DMS 273 treated with DMSO at 0.1 percent for 48 hours (cell line): ENCODE results near the gene PAPLN.

ENCODE experiments used
- DNase-seq: peaks from one replicate; lab custom pipeline; 2025; lab: John Stamatoyannopoulos, UW

Gene PAPLN

DNA sequence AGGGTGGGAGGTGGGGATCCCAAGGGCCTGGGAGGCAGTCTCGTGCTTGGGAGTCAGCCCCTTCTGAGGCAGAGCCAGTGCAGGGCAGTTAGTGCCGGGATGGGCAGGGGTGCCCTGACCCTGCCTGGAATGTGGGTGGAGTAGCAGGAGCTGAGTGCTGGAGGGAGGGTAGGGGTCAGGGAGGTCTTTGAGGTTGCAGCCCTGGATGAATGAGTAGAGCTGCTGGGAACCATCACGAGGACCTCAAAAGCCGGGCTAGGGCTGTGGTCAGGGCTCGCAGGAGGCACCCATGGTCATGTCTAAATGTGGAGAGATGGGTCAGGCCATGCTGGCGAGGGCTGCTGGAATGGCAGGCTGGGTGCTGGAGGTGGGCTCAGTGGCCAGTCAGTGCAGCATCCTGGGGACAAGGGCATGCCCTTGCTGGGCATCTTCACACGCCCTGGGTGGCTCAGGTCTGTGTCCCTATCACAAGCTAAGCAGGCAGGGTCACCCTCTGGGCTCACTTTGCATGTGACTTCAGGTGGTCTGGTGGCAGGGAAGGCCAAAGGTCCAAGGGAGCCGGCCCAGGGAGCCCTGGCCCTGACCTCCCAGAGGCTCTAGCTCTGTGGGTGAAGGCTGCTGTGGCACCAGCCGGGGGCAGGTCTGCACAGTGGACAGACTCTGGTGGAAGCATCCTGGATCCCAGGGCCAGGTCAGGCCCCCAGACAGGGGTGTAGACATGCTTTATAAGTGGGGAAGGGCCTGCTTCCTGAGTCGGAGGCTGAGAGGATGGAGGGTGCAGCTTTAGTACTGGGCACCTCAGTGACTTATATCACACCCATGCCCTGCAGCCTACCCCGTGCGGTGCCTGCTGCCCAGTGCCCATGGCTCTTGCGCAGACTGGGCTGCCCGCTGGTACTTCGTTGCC lies 24.5 kb downstream of the PAPLN start:
- DNase-seq = no peak

DNA sequence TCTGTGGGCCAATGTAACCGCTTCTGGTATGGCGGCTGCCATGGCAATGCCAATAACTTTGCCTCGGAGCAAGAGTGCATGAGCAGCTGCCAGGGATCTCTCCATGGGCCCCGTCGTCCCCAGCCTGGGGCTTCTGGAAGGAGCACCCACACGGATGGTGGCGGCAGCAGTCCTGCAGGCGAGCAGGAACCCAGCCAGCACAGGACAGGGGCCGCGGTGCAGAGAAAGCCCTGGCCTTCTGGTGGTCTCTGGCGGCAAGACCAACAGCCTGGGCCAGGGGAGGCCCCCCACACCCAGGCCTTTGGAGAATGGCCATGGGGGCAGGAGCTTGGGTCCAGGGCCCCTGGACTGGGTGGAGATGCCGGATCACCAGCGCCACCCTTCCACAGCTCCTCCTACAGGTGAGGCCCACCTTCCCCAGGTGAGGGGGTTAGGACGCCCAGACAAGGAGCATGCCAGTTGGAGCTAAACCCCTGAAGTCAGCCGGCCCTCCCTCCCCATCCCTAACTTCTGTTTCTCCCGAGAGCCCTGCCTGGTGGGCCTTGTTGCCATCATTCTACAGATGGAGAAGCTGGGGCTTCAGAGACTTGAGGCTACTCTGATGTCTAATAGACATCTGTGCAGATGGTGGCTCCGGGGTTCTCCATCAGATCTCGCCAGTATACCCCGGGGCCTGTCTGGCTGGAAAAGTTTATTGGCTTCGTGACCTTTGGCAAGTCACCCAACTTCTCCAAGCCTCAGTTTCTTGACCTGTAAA lies 25.3 kb downstream of the PAPLN start:
- DNase-seq = no peak

DNA sequence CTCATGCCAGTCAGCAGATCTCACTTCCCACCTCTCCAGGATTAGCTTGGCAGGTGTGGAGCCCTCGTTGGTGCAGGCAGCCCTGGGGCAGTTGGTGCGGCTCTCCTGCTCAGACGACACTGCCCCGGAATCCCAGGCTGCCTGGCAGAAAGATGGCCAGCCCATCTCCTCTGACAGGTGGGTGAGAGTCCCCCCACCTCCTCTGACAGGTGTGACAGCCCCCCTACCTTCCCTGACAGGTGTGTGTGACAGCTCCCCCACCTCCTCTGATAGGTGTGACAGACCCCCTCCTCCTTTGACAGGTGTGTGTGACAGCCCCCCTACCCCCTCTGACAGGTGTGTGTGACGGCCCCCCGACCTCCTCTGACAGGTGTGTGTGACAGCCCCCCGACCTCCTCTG lies 26.3 kb downstream of the PAPLN start:
- no peak for DNase-seq

DNA sequence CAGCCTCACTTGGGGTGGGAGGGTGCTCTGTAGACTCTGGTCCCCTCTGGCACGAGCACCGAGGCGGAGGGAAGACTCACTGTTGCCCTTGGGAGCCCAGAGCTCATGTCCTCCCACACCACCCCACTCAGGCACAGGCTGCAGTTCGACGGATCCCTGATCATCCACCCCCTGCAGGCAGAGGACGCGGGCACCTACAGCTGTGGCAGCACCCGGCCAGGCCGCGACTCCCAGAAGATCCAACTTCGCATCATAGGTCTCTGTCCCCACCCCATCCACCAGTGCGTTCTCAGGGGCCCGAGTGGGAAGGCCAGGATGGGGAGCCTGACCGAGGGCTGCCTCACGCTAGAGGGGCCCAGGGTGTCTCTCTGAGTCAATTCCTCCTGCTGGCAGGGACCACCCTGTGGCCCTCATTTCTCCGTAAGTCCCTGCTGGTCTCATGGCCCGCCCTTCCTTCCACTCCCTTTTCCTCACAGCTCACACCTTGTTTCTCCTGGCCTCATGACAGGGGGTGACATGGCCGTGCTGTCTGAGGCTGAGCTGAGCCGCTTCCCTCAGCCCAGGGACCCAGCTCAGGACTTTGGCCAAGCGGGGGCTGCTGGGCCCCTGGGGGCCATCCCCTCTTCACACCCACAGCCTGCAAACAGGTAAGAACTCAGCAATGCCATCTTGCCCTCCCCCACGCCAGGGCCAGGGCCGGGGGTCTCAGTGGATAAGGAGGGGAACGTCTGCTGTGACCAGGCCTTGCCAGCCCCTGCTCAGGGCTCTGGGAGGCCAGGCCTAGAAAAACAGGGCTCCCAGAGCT lies 27.0 kb downstream of the PAPLN start:
- no peak for DNase-seq

DNA sequence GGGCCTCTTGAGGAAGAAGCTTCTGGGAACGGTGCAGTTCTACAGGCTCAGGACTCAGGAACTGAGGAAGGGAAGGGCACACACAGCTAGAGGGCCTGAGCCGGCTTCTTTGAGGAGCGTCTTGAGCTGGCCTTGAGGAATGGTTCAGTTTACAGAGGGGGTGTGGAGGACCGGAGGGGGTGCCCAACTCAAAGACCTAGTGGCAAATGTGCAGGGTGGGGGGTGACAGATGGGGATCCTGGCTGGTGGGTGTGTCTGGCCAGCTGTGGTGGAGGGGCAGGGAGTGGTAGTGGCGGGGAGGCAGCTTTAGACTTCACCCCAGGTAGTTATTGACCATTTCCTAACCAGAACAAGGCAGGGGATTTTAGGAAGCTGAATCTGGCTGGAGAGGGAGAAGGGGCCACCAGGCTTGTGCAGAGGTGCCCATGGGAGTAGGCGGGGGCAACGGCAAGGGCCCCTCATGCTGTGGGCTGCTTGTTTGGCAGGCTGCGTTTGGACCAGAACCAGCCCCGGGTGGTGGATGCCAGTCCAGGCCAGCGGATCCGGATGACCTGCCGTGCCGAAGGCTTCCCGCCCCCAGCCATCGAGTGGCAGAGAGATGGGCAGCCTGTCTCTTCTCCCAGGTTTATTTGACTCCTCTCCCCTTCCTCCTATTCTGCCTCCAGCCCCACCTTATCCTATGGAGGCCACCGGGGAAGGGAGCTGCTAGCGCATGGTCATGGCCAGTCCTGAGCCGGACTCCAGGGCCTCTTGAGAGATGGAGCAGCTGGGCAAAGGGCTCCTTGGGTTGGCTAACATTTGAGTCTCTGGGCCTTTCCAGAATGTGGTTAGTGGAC lies 27.8 kb downstream of the PAPLN start:
- no peak for DNase-seq

DNA sequence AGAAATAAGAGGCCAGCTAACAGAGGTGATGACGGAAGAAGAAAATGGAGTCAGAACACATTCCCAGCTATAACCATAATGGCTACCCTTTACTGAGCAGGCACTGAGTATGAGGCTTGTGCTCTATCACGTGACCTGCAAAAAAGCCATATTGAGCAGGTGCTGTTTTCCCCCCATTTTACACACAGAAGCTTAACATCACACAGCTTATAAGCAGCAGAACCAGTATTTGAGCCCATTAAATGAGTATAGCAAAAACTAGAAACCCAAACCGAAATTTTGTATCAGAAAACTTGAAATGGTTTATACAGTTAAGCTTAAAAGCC lies 28.4 kb downstream of the PAPLN start:
- DNase-seq = no peak

DNA sequence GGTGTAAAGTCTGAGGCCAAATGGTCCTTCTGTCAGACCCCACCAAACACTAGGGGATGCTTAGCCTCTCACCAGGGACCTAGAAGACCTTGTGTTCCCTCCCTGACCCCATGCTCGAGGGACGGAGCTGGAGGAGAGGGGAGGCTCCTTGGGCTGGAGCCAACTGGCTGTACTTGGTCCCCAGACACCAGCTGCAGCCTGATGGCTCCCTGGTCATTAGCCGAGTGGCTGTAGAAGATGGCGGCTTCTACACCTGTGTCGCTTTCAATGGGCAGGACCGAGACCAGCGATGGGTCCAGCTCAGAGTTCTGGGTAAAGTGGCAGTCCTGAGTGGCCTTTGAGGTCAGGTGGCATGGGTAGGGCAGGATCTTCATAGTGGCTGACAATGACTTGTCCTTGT lies 29.0 kb downstream of the PAPLN start:
- DNase-seq = no peak

DNA sequence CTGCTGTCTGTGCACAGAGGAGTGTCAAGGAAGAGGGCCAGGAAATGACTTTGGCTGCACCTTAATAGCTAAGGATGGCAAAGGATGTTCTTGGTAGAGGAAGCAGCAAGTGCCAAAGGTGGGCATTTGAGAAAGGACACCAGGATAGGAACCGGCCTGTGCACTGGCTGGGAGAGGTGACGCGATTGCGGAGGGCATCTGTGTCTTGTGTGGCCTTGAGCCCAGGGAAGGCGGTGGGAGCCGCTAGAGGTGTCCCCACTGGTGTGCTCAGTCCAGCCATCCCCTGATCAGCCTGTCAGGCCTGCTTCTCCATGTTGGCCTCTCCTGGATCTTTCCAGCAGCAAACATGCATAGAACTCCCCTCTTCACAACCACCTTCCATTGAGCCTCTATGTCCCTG lies 30.2 kb downstream of the PAPLN start:
- no peak for DNase-seq

DNA sequence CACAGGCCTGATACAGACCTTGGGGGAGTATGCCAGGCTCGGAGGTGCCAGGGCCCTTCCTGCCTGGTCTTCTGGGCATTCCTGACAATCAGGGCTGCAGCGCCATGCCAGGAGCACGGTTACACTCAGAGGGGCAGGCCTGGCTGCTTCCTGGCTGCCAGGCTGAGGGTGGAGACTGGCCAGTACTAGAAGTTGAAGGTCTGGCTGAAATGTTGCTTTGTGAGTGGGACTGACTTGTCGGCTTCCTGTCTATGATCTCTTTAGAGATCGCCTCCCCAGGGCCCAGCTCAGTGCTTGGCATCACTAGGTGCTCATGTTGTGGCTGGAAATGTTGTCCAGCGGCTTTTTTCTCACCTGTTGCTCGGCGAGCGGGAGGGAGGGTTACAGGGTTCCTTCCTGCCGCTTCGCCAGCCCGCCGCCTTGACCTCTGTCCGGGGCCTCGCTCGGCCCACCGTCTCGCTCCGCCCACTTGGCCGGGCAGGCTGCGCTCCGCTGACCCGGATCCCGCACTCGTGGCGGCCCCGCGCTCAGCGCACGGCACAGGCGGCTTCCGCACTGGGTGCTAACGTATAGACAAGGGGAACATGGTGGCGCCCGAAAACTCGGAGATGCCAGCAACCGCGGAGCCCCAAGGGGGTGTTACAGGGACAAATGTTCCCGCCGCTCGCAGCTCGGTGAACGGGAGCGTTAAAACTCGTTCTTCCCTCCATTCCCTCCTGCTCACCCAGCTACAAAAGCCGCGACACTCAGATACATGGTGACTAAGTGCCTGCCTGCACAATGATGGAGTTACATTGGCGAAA lies 32.6 kb downstream of the PAPLN start:
- no peak for DNase-seq

DNA sequence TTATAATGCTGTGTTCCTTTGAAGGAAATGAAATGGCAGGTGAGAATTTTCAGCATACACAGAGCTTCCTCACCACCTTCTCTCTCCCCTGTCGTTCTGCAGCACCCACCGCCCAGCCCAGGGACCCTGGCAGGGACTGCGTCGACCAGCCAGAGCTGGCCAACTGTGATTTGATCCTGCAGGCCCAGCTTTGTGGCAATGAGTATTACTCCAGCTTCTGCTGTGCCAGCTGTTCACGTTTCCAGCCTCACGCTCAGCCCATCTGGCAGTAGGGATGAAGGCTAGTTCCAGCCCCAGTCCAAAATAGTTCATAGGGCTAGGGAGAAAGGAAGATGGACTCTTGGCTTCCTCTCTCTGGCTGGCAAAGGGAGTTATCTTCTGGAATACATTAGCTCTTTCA lies 35.1 kb downstream of the PAPLN start:
- peak; percentile 69 for DNase-seq

DNA sequence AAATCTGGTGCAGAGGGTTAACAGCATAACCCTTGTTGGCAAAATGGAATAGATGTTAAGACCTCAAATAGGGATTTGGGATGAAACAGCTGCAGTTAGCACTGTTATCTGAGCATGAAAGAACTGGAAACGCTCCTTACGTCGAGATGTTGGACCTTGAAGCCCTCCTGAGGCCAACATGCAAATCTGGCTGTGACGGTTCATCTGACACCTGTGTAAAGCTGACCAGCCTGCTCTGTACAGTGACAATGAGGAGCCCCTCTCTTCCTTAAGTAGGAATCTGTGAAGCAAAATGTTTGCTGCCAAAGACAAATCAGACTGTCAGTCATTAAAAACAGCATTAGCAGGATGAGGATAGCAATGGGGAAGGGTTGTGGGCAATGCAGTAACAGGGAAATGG lies 36.5 kb downstream of the PAPLN start:
- no peak for DNase-seq

DNA sequence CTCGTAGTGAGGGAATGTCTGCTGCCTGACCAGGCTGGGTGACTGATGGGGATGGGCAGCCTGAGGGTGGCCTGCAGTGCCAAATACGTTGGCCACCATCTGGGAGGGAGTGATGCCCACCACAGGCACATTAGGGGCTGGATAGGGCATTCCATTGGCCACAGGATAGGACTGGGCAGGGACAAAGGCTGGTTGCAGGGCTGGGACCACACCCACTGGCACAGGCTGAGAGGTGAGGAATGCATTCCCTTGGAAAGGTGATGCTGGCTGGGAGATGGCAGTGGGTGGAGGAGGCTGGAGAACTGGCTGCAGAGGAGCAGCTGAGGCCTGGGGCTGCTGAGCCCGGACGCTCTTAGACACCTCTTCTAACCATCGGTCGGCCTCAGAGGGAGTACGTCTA lies 39.5 kb downstream of the PAPLN start:
- no peak for DNase-seq

DNA sequence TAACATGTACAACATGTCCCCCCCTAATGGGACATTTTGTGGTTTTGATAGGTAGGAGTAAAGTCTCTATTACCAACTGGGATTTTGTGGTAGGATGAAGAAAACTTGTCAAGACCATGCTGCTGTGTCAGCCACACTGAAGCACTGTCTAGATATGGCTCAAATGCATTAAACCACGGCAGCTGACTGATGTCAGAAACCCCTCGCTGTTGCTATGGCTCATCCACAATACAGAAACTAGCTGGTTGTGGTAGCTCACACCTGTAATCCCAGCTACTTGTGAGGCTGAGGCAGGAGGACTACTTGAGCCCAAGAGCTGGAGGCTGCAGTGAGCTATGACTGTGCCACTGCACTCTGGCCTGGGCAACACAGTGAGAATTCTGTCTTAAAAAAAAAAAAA lies 40.1 kb downstream of the PAPLN start:
- no peak for DNase-seq

DNA sequence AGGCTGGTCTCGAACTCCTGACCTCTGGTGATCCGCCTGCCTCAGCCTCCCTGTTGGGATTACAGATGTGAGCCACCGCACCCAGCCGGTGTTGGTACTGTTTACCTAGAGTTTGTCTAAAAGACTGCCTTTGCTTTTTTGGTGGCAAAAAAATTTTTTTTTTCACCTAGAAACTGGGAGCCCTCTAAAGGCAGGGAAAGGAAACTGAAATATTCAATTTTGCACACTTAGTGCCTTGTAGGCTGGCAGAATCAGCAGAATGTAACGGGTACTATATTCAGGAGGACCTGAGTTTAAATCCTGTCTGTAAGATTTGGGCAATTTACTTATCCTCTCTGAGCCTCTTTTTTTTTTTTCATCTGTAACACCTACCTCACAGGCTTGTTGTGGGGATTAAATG lies 43.6 kb downstream of the PAPLN start:
- DNase-seq = no peak

DNA sequence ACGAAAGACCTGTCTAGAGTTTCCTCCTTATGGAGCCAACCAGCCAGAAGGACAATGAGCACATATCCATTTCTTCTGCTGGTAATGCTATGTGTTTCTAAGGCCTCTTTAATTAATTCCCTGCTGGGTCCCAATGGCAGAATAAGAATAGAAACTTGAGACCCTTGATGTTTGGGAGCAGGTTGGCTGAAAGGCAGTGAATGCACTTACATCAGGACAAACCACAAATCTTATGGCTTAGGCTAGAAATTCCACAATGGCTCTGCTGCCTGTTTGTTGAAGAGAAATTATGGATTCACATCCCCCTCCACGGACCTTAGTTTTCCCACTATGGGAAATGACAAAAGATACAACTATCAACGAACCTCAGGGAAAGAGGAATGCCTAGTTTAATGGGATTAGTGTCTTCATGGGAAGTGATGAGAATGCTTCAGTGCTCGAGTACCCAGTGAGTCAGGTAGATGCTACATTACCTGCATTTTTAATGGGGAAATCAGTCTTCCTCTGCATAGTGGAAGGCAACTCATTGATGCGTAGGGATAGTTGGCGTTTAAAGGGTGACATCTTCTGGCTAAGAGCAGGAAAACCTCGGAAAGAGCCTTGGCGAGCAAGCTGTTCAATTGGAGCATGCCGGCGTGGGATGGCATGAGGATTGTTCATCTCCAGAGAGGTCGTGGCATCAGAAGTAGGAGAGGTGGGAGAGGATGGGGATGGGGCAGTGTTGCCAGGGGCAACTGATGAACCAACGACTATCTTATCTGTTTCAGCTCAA lies 46.5 kb downstream of the PAPLN start:
- DNase-seq = no peak

DNA sequence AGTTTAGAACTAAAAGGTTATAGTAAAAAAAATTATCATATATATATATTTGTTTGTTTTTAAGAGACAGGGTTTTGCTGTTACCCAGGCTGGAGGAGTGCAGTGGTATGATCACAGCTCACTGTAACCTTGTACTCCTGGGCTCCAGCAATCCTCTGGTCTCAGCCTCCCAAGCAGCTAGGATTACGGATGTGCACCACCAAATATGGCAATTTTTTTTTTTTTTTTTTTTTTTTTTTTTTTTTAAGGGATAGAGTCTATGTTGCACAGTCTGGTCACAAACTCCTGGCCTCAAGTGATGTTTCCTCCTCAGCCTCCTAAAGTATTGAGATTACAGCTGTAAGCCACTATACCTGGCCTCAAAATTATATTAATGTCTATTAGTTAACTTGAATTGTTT lies 48.7 kb downstream of the PAPLN start:
- DNase-seq = no peak

DNA sequence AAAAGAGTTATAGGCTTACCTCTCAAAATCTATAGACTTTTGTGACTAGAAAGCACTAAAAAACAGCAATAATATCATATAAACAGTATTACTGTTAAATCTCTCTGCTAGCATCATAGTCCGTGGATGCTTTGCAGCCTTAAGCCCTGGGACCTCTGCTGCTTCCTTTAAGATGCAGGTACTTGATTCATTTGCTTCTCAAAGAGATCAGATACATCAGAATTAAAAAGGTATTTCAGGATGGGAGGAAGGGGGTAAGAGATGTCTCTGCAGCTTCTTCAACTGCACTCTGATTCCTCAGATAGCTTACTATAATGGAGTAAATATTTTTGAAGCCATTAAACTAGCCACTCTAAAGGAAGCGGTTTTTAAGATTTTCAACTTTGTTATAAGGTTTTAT lies 49.3 kb downstream of the PAPLN start:
- DNase-seq = no peak

DNA sequence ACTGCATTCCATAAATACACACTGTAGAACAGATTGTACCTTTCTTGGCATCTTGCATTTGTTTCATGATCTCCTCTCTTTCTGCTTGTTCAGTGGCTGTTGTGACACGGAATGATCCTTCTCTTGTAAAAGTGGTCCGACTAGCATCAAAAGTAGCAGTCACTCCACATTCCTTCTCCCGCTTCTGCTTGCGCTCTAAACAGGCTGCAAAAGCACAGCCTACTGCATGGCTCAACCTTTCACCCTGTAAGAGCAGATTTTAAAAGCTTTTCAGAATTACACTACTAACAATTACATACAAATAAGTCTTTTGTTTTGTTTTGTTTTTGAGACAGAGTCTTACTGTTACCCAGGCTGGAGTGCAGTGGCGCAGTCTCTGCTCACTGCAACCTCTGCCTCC lies 49.8 kb downstream of the PAPLN start:
- no peak for DNase-seq

DNA sequence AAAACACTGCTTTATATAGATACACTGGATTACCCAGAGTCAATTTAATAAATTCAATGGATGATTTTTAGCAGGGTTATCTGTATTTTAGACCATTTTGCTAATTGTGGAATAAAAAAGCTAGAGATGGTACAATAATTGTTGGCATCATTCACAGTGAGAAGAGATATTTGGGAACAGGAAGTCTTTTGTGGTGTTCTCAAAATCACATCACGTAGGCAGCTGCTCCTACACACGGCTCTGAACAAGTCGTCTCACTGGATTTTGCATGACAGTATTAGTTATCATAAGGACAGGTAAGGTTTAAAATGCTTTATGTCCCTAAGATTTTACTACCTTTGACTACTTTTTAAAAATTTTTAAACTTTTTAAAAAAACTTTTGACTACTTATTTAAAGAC lies 52.0 kb downstream of the PAPLN start:
- no peak for DNase-seq

DNA sequence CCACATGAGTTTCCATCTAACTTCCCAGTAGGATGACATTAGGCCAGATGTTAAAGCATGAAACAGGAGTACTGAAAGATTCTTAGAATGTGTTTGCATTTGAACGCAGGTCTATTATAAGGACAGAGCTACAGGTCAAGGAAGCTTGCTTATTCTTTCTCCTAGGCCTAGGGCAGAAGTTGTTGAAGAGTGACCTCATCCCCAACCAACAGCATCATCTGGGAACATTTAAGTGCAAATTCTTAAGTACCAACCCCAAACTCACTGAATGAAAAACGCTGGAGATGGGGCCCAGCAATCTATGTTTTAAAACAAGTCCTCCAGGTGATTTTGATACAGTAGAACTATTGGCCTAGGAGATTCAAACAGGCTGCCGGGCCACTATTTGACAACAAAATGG lies 52.4 kb downstream of the PAPLN start:
- DNase-seq = no peak
